HG03558 (cell line): Measurements from ENCODE around the gene LMO7.
"Not testable (repeated sequence)": the region's sequence is repeated elsewhere in the genome, so short reads cannot be mapped to it uniquely, and the experiment has no call there.

Source experiments
- ATAC-seq: cut with Tn5 transposase; IDR thresholded peaks from one replicate; pipeline ENCODE4 v1.9.1; 2021; ENCODE audit warnings: moderate number of reproducible peaks; ENCODE audit not compliant: unreplicated experiment; ENCODE audit errors: extremely low read depth

LMO7 gene

DNA sequence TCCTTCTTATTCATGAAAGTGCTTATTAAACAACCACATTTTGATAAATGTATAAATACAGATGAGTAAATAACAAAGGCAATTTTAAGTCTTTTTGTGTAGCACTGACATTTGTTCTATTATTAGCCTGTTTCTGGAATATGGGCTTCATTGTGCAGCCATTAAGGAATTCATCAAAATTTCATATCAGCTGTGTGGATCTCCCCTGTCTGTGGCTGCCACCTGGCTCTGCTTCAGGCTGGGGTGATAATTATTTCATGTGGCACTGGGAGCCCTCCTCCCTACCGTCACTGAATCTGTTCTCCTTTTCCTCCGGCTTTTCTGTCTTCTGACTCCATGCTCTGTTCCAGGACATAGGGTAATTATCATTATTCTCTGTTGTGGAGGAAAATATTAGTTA lies 57.1 kb downstream of the LMO7 start:
- no peak for ATAC-seq

DNA sequence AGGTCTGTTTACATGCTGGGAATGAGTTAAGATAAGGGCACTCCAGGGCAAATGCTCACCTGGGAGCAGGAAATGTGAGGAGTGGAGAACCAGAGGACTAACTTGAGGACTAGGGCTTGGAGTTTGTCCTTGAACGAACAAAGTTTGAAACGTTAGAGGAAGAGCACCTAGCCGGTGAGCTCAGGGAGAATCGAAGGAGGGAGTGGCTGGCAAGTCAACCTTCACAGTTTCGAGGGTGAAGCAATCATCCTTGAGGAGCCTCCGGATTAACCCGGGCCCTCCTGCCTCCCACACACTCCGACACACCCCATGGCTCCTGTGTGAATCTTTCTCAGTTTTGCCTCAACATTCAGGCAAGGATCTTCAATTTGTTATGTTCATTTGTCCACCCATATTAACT lies 58.6 kb downstream of the LMO7 start:
- ATAC-seq = no peak

DNA sequence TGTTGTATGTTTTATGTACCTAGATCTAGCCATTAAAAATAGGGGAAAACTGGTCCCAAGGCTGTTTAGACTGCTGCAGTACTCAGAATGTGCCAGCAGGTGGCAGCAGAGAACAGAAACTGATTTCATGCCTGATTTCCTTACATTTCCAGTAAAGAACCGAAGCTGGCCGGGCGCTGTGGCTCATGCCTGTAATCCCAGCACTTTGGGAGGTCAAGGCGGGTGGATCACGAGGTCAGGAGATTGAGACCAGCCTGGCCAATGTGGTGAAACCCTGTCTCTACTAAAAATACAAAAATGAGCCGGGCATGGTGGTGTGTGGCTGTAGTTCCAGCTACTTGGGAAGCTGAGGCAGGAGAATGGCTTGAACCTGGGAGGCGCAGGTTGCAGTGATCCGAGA lies 59.8 kb downstream of the LMO7 start:
- not testable (repeated sequence) for ATAC-seq

DNA sequence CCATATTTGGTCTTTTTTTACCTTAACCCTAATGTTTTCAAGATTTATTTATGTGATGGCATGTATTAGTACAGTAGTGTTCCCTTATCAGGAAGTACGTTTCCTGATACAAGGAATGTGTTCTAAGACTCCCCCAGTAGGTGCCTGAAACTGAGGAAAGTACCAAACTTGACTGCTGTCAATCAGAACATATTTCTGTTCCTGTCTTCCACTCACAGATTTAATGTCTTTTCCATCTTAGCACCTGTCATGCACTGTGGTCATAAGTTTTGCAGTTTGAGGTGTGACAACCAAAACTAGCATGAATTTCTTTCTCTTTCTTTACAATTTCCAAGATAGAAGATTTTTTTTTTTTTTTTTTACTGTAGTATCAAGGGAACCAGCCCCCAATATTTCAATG lies 62.9 kb downstream of the LMO7 start:
- no peak for ATAC-seq

DNA sequence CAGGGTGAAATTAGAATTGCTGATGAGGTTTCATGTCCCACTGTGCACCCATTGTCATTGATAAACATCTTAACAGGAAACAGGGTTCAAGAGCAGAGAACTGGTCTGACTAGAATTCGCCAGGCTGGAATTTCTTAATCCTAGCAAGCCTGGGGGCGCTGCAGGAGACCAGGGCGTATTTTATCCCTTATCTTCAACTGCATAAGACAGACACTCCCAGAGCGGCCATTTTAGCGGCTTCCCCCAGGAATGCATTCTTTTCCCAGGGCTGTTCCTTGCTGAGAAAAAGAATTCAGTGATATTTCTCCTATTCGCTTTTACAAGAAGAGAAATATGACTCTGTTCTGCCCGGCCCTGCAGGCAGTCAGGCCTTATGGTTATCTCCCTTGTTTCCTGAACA lies 63.6 kb downstream of the LMO7 start:
- not testable (repeated sequence) for ATAC-seq

DNA sequence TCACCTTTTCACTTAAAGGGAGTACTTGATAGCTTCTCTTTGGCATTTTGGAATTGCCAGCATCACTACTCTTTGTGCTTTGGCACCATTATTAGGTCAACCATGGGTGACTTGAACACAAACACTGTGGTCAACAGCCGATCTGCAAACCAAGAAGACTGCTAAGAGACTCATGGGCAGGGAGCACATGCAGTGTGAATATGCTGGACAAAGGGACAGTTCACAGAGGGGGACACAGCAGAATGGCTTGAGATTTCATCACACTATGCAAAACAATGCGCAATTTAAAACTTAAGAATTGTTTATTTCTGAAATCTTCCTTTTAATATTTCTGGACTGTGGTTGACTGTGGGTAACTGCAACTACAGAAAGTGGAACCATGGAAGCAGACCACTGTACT lies 64.4 kb downstream of the LMO7 start:
- ATAC-seq = no peak

DNA sequence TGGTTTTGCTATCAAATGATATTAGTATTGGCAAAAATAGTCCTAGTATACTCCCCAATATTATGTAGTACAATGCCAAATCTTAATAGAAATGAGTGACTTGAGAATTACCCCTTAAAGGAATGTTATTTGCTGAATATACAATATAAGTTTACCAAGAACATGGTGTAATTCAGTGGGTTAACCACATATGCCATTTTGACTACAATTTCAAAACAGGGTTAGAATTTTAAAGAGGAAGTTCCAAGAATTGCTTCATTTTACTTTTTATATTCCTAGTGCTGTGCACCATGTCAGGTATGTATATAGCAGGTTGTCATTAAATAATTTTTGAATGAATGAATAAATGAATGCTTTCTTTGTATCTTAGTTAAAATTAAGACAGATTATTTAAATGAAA lies 66.3 kb downstream of the LMO7 start:
- ATAC-seq = no peak

DNA sequence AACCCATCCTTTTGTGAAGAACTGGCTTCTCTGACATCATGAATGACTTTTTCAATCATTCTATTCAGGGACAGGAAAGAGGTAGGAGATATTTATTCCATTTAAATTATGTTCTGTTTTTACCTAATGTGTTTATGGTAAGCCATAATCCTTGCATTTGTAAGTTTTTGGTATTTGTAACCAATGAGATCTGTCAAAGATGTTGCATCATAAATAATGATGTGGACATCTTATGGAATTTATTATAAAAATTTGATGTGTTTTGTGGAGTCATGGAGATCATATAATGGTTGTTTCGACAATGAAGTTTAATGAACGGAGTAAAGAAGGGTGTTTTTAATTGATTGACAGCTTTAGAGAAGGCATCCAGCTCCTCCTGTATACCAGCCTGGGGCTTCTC lies 67.6 kb downstream of the LMO7 start:
- no peak for ATAC-seq

DNA sequence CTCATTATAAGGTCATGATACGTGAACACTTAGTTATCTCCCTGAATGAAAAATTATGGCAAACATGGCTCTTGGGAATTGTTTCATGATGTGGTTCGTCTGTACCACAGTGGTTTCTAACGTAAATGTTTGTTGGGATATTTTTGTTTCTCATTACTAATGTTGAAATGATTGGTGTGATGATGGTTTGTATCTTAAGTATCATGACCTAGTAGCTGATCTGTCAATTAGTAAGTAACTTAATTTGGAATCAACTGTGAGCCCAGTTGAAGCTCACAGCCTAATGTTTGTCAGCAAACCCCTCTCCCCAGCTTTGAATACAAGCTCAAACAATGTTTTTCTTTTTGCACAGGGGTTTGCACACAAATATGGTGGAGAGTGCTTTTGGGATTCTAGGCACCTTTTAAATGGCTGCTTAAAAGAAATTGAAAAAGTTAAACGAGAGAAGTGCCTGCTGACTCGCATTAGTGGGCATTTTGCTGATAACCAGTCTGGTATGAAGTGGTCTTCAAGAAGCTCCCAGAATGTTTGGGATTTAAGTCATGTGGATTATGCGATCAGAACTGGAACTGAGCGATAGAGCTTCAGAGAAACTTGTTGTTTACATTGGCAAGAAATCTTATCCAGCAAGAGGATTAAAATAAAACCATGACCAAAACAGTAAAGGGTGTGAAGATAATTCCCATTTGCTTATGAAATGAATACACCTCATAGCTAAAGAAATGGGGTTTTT lies 68.2 kb downstream of the LMO7 start:
- ATAC-seq = no peak

DNA sequence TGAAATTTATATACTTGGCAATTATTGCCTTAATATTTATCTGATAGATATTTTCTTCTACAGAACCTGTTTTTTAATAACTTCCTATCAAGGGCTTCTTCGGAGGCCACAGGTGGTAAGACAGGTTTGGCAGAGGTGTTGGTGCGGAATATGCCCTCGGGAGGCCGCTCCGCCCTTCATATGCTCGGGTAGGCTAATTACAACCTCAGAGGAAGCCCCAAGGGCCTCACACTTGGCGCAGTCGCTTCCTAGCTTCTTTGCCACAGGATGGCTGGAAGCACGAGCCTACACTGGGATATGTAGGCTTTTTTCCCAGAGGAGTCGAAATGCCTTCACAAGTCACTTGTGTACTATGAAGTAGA lies 68.8 kb downstream of the LMO7 start:
- no peak for ATAC-seq

DNA sequence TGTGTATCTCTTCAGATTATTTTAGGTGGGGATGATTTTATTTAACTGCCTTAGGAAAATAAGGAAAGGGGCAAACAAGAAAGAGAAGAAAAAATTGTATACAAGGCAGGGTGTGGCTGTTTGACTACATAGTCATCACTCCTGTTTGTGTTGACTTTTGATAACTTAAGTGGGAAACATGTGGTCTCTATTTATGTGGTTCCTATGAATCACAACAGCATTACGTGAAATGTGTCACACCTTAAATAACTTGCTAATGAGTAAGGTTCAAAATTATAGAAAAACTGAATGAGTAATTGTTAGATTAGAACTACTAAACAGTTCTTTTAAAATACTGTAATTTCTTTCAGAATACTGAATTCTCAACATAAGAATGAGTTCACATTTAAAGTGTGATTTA lies 69.3 kb downstream of the LMO7 start:
- ATAC-seq = no peak

DNA sequence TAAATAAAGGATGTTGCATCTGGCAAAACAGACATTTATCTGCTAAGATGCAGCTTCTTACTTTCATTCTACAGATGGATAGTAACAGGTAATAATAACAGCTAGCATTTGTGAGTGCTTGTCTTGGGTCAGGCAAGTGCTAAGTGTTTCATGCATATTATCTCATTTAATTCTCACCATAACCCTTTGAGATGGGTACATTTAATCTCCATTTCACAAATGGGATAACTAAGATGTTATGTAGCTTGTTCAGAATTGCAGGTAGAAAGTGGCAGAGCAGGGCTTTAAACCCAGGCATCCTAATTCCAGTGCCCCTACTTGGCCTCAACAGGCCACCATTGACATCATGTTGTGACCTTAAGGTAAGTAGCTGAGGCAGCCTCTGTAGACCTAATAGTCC lies 69.8 kb downstream of the LMO7 start:
- no peak for ATAC-seq

DNA sequence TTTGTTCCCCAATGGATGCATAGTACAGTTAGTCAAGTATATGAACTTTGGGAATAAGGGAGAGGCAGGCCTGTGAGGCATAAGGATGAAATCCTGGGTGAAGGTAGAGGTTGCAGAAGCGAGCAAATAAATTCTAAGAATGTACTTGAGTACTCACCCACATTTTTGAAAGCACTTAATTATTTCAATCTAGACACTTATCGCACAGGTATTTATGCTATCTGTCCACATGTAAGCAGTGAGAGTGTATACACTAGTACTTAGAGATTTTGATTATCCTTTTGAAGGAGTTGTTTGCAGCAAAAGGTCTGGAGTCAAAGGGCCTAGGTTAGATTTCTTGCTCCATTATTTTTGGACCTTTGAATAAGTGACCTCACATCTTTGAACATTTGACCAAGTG lies 77.7 kb downstream of the LMO7 start:
- ATAC-seq = no peak

DNA sequence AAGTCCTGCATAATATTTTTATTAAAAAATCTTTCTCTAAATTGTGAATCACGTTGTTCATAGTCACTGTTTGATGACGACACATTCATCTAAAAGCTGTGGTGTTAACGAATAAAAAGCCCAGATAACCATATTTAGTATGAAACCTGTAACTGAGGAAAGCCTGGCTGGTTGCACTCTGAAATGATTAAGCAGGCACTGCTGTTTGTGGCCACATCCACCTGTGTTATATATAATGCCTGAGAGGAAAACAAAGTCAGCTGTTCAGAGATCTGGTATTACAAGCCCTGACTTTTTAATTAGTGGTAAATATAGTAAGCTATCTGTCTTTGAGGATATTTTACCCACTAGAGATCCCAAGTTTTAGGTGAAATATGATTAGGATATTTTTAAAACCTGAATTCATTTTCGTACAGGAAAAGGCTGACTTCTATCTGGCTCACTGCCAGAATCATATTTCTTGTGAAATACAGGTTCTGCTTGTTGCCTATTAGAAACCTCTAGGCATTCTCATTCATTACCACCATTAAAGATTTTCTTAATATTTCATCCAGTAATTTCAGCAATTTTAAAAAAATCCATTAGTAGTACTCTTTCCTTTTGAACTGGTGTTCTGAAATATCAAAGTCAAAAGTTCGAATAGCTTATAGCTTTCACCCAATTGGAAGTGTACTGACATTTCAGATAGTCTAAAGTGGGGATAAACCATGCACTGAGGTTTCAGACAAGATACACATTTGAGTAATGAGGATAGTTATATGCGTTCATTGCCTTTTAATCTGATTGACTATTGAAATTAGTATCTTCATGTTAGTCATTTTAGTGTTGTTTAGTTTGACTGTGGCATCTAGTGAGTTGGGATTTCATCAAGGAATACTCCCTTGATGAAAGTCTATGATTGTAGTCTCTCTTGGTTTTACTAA lies 79.7 kb downstream of the LMO7 start:
- ATAC-seq = peak; percentile 80

DNA sequence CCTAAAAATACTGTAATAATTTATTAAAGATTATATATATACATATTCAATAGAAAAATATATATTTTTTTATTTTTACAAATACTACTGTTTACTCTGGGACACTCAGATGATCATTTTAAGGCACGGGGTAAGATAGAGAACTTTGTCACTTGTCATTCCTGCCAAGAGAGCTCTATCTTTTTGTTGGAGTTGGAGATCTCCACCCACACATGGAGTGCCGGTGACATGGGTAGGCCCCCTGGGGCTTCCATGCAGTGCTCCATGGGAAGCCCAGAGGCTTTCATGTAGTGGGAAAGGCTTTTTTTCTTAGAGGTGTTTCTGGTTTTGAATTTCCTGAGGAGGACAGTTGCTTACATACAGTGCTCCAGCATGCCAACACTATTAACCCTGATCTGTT lies 81.4 kb downstream of the LMO7 start:
- ATAC-seq = no peak

DNA sequence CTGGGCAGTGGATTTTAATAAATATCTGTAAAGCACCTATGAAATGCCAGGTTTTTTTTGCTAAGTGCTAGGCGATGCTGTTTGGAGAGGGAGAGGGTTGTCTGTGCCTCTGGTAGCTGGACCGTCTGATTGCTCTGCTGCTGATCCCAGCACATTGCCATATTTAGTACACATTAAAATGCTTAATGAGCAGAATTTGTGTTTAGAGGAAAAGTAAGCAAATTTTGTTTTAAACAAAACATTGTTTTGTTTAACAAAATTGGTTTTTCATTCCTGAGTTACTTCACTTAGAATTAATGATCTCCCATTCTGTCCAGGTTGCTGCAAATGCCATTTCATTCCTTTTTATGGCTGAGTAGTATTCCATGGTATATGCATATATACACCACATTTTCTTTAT lies 85.2 kb downstream of the LMO7 start:
- ATAC-seq = no peak

DNA sequence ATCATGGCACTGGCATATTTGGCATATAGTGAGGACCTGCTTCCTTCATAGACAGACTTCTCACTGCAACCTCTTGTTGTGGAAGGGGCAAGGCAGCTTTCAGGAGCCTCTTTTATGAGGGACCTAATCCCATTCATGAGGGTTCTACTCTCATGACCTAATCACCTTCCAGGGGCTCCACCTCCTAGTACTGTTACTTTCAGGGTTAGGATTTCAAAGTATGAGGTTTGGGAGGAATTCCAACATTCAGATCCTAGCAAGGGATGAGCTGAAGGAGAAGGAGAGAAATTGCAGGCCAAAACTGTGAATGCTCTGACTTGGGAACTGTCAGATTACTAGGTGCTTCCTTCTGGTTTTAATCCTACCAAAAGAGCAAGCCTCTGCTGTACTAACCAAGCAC lies 87.8 kb downstream of the LMO7 start:
- no peak for ATAC-seq

DNA sequence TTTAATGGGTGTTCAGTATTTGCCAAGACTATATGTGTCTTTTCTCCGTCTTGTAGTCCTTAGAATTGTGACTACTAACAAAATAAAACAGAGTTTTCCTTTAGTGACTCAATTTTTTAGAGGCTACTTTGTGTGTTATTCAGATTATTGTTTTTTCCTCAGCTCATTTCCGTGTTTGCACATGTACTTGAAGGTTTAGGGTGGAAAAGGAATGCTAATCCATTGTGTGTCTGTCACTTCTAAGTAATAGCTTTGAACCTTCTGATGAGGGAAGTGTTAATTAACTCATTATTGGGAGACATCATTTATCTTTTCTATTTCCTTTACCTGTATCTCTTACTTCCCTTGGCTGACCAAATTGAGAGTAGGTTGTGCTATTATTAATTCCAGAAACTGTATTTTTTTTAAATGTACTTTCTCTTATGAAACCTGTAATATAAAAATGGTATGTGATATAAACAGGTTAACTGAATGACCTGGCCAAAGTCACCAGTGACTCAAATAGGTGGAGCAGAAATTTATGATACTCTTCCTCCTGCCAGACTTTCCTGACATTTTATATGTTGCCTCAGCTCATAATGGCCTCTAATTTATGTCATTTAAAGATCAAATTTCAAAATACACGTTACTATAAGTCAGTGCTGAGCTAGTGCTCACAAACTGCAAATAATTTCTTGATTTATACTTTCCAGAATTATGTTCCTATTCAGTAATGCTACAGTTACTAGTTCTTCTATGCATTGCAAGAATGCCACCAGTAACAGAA lies 88.8 kb downstream of the LMO7 start:
- ATAC-seq = no peak

DNA sequence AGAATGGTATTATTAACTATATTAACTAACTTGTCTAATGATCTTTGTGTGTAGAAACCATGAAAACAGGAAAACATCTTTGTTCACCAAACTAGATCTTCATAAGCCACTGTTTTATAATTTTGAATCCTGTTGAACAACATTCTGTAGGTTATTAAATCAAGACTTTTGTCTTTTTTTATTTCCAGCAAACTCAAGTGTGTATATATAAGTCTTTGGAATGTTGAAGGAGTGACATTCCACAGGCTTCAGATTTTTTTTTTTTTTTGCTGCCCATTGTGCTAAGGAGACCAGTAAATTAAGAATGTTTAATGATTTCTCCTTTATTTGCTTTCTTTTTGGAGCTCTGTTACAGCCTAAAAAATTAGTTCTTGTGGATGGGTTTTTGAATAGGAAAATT lies 89.6 kb downstream of the LMO7 start:
- ATAC-seq = no peak

DNA sequence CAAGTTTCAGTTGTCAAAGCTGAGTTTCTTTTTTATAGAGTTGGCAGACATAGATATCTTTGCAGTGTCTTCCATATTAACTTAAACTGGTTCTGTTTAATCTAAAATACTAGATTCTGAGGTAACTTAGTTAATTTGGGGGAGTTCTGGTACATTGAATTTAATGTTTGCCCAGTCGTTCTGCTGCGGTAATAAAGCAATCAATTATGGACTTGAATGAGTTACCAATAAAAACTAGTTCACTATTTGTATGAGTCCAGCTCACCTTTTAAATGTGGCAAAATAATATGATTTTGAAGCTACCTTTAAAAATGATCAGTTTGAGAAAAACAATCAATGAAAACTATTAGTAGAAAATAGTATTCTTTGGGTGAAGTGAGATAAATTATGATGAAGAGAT lies 90.2 kb downstream of the LMO7 start:
- ATAC-seq = no peak

DNA sequence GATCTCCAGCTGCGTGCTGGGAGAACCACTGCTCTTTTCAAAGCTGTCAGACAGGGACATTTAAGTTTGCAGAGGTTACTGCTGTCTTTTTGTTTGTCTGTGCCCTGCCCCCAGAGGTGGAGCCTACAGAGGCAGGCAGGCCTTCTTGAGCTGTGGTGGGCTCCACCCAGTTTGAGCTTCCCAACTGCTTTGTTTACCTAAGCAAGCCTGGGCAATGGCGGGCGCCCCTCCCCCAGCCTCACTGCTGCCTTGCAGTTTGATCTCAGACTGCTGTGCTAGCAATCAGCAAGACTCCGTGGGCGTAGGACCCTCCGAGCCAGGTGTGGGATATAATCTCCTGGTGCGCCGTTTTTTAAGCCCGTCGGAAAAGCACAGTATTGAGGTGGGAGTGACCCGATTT lies 97.0 kb downstream of the LMO7 start:
- ATAC-seq = not testable (repeated sequence)
